ENCODE measurements around the gene DNAH10.
A peak's percentile ranks its signal among the peaks of the same experiment; 100 is the strongest.

GRCh38 chr12:123905319-123905925, 143.3 kb downstream of the DNAH10 start:
- peak; percentile 93 for TF ChIP-seq CTCF (conservative IDR thresholded peaks at IDR 0.05; ENCODE audit: low read length)
- no peak for TF ChIP-seq EZH2phosphoT487 (IDR thresholded peaks at IDR 0.05; ENCODE audit: borderline replicate concordance)

Data from Loucy (cell line).